ENCODE results near the gene PRDM4.

DNA sequence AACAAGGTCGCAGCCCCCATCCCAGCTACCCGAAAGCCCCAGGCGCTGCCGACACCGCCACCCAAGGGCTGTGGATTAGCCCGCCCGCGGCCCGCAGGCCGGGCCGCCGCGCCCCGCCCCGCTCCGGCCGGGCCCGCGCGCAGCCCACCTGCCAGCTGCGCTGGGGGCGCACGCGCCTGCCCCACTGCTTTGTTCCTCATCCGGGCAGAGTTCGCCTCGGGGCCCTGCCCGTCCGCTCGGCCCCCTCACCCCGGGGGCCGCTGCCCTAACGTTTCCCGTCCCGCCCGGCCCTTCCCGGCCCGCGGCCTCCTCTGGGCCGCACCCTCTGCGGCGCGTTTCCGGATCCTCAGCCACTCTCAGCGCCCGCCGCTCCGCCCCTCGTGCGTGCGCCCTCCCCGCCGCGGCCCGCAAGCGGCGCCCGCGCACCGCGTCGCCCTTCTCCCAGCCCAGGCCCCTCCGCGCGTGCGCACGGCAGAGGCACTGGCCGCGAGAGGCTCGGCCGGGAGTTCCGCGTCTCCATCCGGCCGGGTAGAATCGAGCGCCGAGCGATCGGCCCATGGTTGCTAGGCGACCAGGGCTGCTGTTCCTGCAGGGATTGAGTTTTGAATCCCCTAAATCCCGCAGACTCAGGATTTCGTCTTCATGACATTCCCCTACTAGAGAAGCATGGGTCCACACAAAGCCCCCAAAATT is at the start of gene PRDM4:
- TF ChIP-seq CTCF (IDR thresholded peaks at IDR 0.05; ENCODE audit: low read depth, low read length, missing input control) = peak; percentile 25
- no peak for TF ChIP-seq TAF1 (conservative IDR thresholded peaks at IDR 0.05)
- no peak for TF ChIP-seq ATF3 (IDR thresholded peaks at IDR 0.05)

Measured in liver (tissue), 3 donors.